Activated CD8-positive, alpha-beta T cell treated with anti-CD3 and anti-CD28 coated beads for 36 hours (primary cell): ENCODE results near the gene TTC28. TPM values are rescaled to one million over a fixed set of nuclear protein-coding genes. Genes with fewer than 3 reads are reported as not detected.
"Not testable (repeated sequence)": the region's sequence is repeated elsewhere in the genome, so short reads cannot be mapped to it uniquely, and the experiment has no call there.

Source experiments
- ATAC-seq: fragments of 200-7000 bp; cut with Tn5 transposase; one replicate; pipeline ENCODE4 v1.10.0; 2021; ENCODE audit warnings: mild to moderate bottlenecking, moderate library complexity
- CTCF ChIA-PET: fragments of 350-600 bp; sonication (Branson Sonifier 250); formaldehyde crosslinking; loops from one replicate; lab custom pipeline; 2021; ENCODE audit warnings: antibody characterized with exemption; lab: Charles Lee
- POLR2A ChIA-PET: fragments of 350-600 bp; sonication (Branson Sonifier 250); formaldehyde crosslinking; loops from one replicate; lab custom pipeline; 2021; ENCODE audit warnings: antibody characterized with exemption; lab: Charles Lee
- DNase-seq: peaks from one replicate; pipeline ENCODE4 v3.0.0-alpha.2; 2020
- H3K27ac Mint-ChIP-seq: one replicate; pipeline ENCODE4 v1.8.0; 2021; ENCODE audit warnings: mild to moderate bottlenecking, mixed read lengths
- H3K27me3 Mint-ChIP-seq: one replicate; pipeline ENCODE4 v1.8.0; 2021; ENCODE audit warnings: mixed read lengths
- H3K36me3 Mint-ChIP-seq: one replicate; pipeline ENCODE4 v1.8.0; 2021; ENCODE audit warnings: low read depth, mixed read lengths
- H3K4me1 Mint-ChIP-seq: one replicate; pipeline ENCODE4 v1.8.0; 2021; ENCODE audit warnings: low read depth, mixed read lengths
- H3K4me3 Mint-ChIP-seq: one replicate; pipeline ENCODE4 v1.8.0; 2021; ENCODE audit warnings: mild to moderate bottlenecking, moderate library complexity, mixed read lengths
- H3K9me3 Mint-ChIP-seq: one replicate; pipeline ENCODE4 v1.8.0; 2021; ENCODE audit warnings: mixed read lengths
- intact Hi-C: fragments of 100-400 bp; cut with micrococcal nuclease; formaldehyde crosslinking; loops from one replicate; pipeline ENCODE4 v1.10.0; 2022
- total RNA-seq, 2 experiments: library from RNA; stranded (reverse); gene quantifications; one replicate each; pipeline ENCODE4 v1.2.3, GENCODE V29; 2021
- TF ChIP-seq, protein P1 (sequence below): fragments of 200-600 bp; IDR thresholded peaks from one replicate; pipeline ENCODE4 v1.8.0; 2022; ENCODE audit warnings: antibody characterized with exemption, mild to moderate bottlenecking

TTC28 gene
- total RNA-seq, 2 experiments from 2014 or later, result 0.58 to 1.9 TPM

DNA sequence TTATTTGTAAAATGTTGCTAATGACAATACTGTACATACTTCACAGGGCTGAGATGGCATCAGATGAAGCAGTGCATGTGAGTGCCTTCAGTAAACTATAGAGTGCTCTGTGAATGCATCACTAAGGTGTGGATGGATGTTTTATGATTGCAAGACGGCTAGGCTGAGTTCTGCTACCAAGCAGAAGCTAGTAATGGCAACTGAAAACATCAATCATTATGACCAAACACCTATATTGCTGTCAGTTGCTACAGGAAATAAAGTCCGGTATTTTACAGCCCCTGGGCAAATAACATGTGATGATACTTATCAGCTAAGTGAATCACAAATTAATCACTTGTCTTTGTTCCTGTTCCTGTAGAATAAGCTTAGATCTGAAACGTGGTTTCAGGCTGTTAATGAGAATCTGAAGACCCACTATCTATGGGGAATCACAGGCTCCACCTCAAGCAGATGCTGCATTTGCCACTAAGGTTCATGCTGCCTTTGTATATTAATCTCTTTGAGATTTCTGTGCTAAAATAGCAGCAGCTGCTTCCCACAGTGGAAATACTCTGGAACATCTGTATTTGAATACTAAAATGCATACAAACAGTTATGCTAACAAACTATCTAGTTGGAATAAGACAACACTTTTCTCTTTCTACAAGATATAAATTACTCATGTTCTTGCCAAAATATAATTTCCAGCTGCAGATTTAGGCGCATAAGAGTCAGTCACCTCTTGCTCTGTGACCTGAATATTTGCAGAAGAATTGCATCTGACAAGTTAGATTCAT lies 506.6 kb downstream of the TTC28 start:
- ChIA-PET POLR2A (no interaction called here), CTCF (no interaction called here)
- intact Hi-C loops, result no loop called here
- Mint-ChIP-seq H3K36me3 (no peaks in the 10 kb centered on the region), H3K9me3 (no peaks in the 10 kb centered on the region), H3K27me3 (no peaks in the 10 kb centered on the region), H3K4me3 (no peak overlapping the region), H3K4me1 (no peaks in the 10 kb centered on the region), H3K27ac (no peak overlapping the region)
- ATAC-seq (no peak), DNase-seq (no peak)
- TF ChIP-seq, protein P1, sequence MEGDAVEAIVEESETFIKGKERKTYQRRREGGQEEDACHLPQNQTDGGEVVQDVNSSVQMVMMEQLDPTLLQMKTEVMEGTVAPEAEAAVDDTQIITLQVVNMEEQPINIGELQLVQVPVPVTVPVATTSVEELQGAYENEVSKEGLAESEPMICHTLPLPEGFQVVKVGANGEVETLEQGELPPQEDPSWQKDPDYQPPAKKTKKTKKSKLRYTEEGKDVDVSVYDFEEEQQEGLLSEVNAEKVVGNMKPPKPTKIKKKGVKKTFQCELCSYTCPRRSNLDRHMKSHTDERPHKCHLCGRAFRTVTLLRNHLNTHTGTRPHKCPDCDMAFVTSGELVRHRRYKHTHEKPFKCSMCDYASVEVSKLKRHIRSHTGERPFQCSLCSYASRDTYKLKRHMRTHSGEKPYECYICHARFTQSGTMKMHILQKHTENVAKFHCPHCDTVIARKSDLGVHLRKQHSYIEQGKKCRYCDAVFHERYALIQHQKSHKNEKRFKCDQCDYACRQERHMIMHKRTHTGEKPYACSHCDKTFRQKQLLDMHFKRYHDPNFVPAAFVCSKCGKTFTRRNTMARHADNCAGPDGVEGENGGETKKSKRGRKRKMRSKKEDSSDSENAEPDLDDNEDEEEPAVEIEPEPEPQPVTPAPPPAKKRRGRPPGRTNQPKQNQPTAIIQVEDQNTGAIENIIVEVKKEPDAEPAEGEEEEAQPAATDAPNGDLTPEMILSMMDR, result no peak

DNA sequence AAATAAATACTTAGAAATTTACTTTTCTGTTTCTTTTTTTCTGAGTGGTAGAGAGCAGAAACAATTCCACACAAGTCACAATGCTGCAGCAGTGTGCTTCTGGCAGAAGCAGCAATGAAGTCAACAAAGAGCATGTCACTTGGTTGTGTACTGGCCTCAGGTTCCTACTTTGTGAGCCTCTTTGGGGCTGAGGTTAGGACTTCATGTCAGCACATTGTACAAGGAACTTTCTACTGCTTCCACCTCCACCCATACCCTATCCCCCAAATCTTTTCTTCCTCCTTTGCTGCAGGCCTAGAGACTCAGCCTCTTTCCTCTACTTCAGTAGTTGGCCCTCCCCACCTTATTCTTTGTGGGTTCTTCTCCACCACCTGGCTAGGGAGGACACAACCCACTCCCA lies 507.9 kb downstream of the TTC28 start:
- ATAC-seq, result no peak
- TF ChIP-seq, protein P1, result no peak
- no peak overlapping the region for H3K27ac Mint-ChIP-seq
- no peaks in the 10 kb centered on the region for H3K4me1 Mint-ChIP-seq
- H3K27me3 Mint-ChIP-seq, result no peaks in the 10 kb centered on the region
- H3K9me3 Mint-ChIP-seq, result peaks cover 3% of the 10 kb centered on the region
- CTCF ChIA-PET, result no interaction called here
- H3K36me3 Mint-ChIP-seq, result no peaks in the 10 kb centered on the region
- H3K4me3 Mint-ChIP-seq, result no peak overlapping the region
- intact Hi-C loops, result no loop called here
- no peak for DNase-seq
- POLR2A ChIA-PET, result no interaction called here

DNA sequence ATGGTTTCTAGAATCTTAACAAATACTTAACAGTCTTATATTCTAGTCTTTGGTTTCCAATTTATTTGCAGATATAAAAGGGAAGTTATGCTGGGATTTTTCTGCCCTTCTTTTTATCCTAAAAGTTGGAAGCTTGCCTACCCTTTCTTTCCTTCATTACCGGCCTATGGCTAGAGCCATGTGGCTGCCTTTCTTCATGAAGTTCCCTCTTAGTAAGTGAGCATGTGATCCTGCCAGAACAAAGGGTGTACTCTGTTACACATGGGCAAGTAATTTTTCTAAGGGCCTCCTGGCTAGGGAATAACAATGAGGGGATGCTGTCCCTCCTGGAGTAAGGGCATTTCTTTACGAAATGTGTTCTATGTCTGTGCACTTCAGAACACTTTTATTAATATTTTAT lies 508.5 kb downstream of the TTC28 start:
- DNase-seq (no peak), ATAC-seq (no peak)
- H3K36me3 Mint-ChIP-seq, result no peaks in the 10 kb centered on the region
- POLR2A ChIA-PET, result no interaction called here
- H3K27ac Mint-ChIP-seq, result no peak overlapping the region
- CTCF ChIA-PET, result no interaction called here
- no peak overlapping the region for H3K4me3 Mint-ChIP-seq
- intact Hi-C loops, result no loop called here
- no peaks in the 10 kb centered on the region for H3K4me1 Mint-ChIP-seq
- TF ChIP-seq, protein P1, result no peak
- peaks cover 7% of the 10 kb centered on the region for H3K9me3 Mint-ChIP-seq
- H3K27me3 Mint-ChIP-seq, result peaks cover 3% of the 10 kb centered on the region

DNA sequence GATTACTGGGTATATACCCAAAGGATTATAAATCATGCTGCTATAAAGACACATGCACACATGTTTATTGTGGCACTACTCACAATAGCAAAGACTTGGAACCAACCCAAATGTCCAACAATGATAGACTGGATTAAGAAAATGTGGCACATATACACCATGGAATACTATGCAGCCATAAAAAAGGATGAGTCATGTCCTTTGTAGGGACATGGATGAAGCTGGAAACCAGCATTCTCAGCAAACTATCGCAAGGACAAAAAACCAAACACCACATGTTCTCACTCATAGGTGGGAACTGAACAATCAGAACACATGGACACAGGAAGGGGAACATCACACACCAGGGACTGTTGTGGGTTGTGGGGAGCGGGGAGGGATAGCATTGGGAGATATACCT lies 510.3 kb downstream of the TTC28 start:
- H3K4me1 Mint-ChIP-seq, DNase-seq, H3K36me3 Mint-ChIP-seq, intact Hi-C loops, CTCF ChIA-PET, H3K9me3 Mint-ChIP-seq, POLR2A ChIA-PET, H3K27me3 Mint-ChIP-seq, H3K4me3 Mint-ChIP-seq, H3K27ac Mint-ChIP-seq, ATAC-seq: not testable (repeated sequence)

DNA sequence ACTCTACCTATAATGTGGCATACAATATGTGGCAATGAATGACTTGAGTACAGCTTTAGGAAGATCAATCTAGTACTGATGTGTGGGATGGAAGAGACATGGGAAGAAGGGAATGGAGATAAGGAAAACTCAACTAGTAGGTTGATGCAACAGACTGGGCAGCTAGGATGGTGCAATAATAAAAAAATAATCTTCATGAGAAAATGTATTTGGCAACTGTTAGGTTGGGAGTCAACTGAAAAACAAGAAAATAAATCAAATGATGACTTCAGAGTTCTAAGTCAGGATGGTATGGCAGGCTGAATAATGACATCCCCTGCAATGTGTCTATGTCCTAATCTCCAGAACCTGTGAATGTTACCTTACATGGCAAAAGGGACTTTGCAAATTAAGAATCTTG lies 523.8 kb downstream of the TTC28 start:
- no peak overlapping the region for H3K4me3 Mint-ChIP-seq
- intact Hi-C loops, result no loop called here
- ATAC-seq (no peak), DNase-seq (no peak)
- ChIA-PET POLR2A (no interaction called here), CTCF (no interaction called here)
- H3K9me3 Mint-ChIP-seq, result peaks cover 6% of the 10 kb centered on the region
- no peaks in the 10 kb centered on the region for H3K4me1 Mint-ChIP-seq
- H3K27me3 Mint-ChIP-seq, result no peaks in the 10 kb centered on the region
- H3K27ac Mint-ChIP-seq, result no peak overlapping the region
- TF ChIP-seq, protein P1, result no peak
- H3K36me3 Mint-ChIP-seq, result no peaks in the 10 kb centered on the region
